SIG-M5 treated with dmso at 0.1 percent for 504 hours (cell line): ENCODE measurements around the gene TMEM129.

Experiments used
- DNase-seq: peaks from one replicate; lab custom pipeline; 2025; ENCODE audit not compliant: unreplicated experiment; lab: John Stamatoyannopoulos, UW

The TMEM129 gene

GRCh38 chr4:1670279-1670678 is 50.8 kb downstream of the TMEM129 start:
- no peak for DNase-seq

- no peak for DNase-seq
Observed at GRCh38 chr4:1669850-1670249, 51.3 kb downstream of the TMEM129 start.

- DNase-seq, result no peak
Observed at GRCh38 chr4:1669270-1669669, 51.9 kb downstream of the TMEM129 start.

- no peak for DNase-seq
Observed at GRCh38 chr4:1668488-1668840, 52.7 kb downstream of the TMEM129 start.

- DNase-seq, result no peak
Observed at GRCh38 chr4:1667273-1667672, 53.9 kb downstream of the TMEM129 start.

- no peak for DNase-seq
Observed at GRCh38 chr4:1666391-1666790, 54.7 kb downstream of the TMEM129 start.
